ENCODE measurements around the gene HIGD2A. TPM values are rescaled to one million over a fixed set of nuclear protein-coding genes. Genes with fewer than 3 reads are reported as not detected.

HIGD2A gene
- total and polyA plus RNA-seq, 4 donors: 18.4 to 127 (median 67.8) TPM

DNA sequence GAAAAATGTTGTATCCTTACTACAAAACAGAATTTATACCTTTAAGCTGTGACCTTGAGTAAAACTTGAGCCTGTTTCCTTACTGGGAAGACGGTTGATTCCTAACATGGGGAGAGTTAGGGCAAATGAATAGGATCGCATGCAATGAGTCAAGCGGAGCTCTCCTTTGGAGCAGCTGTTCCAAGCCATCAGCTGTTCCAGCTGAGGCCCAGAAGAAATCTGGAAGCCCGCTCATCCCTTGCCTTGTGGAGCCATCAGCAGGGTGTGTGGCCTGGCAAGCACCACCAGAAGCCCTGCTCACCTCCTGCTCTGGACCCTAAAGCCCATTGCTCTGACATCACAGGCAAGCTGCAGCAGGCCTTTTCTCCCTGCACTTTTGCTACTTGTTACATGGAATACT, 35.0 kb upstream of the HIGD2A start (continued):
- TF ChIP-seq, protein P1, sequence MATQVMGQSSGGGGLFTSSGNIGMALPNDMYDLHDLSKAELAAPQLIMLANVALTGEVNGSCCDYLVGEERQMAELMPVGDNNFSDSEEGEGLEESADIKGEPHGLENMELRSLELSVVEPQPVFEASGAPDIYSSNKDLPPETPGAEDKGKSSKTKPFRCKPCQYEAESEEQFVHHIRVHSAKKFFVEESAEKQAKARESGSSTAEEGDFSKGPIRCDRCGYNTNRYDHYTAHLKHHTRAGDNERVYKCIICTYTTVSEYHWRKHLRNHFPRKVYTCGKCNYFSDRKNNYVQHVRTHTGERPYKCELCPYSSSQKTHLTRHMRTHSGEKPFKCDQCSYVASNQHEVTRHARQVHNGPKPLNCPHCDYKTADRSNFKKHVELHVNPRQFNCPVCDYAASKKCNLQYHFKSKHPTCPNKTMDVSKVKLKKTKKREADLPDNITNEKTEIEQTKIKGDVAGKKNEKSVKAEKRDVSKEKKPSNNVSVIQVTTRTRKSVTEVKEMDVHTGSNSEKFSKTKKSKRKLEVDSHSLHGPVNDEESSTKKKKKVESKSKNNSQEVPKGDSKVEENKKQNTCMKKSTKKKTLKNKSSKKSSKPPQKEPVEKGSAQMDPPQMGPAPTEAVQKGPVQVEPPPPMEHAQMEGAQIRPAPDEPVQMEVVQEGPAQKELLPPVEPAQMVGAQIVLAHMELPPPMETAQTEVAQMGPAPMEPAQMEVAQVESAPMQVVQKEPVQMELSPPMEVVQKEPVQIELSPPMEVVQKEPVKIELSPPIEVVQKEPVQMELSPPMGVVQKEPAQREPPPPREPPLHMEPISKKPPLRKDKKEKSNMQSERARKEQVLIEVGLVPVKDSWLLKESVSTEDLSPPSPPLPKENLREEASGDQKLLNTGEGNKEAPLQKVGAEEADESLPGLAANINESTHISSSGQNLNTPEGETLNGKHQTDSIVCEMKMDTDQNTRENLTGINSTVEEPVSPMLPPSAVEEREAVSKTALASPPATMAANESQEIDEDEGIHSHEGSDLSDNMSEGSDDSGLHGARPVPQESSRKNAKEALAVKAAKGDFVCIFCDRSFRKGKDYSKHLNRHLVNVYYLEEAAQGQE (IDR thresholded peaks at IDR 0.05): no peak

DNA sequence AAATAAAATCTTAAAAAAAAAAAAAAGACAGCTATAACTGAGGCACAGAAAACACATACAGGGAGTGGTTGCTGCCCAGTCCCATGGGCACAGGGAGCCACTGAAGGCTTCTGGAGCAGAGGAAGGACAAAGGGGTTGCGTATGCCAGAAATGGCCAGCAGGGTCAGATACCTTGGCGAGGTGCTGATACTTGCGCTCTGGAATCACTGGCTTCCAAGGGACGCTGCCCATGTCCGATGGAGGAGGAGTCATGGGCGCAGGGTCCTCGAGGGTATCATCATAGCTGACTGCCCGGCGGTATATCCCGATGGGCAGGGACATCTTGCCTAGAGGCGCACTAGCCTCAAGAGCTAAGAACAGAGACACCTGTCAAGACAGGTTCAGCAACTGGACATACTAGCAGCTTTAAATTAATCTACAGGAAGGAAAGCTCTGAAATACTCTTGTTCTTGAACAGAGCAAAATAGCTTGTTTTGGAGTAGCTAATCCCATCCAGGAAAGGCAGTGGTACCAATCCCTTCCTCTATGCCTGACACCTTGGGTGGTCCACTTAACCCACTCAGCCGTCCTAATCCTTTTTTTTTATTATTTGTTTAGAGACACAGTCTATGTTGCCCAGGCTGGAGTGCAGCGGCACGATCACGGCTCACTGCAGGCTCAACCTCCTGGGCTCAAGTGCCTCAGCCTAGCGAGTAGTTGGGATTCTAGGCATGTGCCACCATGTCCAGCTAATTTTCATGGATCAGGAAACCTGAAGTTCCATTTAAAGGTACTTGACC, 33.0 kb upstream of the HIGD2A start:
- Histone ChIP-seq H3K4me3 (ENCODE audit: low read depth in 1 of 3, low read length in 3 of 3) (no peak overlapping the region), H3K27me3 (ENCODE audit: control insufficient read depth in 4 of 4, insufficient read depth in 4 of 4, low read length in 3 of 4) (no peaks in the 10 kb centered on the region), H3K9me3 (ENCODE audit: control insufficient read depth in 4 of 4, low read length in 3 of 4) (no peaks in the 10 kb centered on the region), H3K36me3 (ENCODE audit: control insufficient read depth in 4 of 4, insufficient read depth in 3 of 4, low read depth in 1 of 4, low read length in 3 of 4) (peaks cover 0 to 49% (median 42%) of the 10 kb centered on the region in 4 donors), H3K27ac (ENCODE audit: low read depth in 1 of 2, low read length in 2 of 2) (no peak overlapping the region), H3K4me1 (ENCODE audit: control insufficient read depth in 4 of 4, insufficient read depth in 4 of 4, low read length in 3 of 4) (peaks cover 0 to 18% (median 5%) of the 10 kb centered on the region in 4 donors), H3K9ac (ENCODE audit: low read depth in 1 of 2, low read length in 2 of 2) (no peak overlapping the region)
- TF ChIP-seq JUND (IDR thresholded peaks at IDR 0.05) (no peak), RXRA (IDR thresholded peaks at IDR 0.05) (no peak), HNF4A (conservative IDR thresholded peaks at IDR 0.05) (no peak), FOXA1 (IDR thresholded peaks at IDR 0.05) (no peak), ZBTB33 (IDR thresholded peaks at IDR 0.05) (no peak), YY1 (IDR thresholded peaks at IDR 0.05) (no peak), HNF4G (IDR thresholded peaks at IDR 0.05) (no peak), EGR1 (IDR thresholded peaks at IDR 0.05; ENCODE audit: low read depth in 2 of 2) (no peak), FOXA2 (IDR thresholded peaks at IDR 0.05) (no peak), NR2F2 (IDR thresholded peaks at IDR 0.05) (no peak), CTCF (IDR thresholded peaks at IDR 0.05; ENCODE audit: low read depth, low read length, missing input control) (no peak), ATF3 (IDR thresholded peaks at IDR 0.05) (no peak), RAD21 (IDR thresholded peaks at IDR 0.05) (no peak), TAF1 (conservative IDR thresholded peaks at IDR 0.05) (no peak)
- TF ChIP-seq, protein P2, sequence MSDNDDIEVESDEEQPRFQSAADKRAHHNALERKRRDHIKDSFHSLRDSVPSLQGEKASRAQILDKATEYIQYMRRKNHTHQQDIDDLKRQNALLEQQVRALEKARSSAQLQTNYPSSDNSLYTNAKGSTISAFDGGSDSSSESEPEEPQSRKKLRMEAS (IDR thresholded peaks at IDR 0.05): no peak
- 97% methylated on average over 16 of the region's 16 CpGs for WGBS
- no peak for DNase-seq (ENCODE audit: low spot score)

All from liver (tissue), 9 donors.